Endothelial cell of umbilical vein (primary cell): ENCODE results near the gene ITGA8.

Source experiments
- EZH2 ChIP-seq: IDR thresholded peaks from 2 replicates; pipeline ENCODE4 v1.6.1; 2012; ENCODE audit warnings: borderline replicate concordance, low read depth, mild to moderate bottlenecking, moderate library complexity, low read length, inconsistent platforms; ENCODE audit not compliant: severe bottlenecking
- FOS ChIP-seq: IDR thresholded peaks from 2 replicates; pipeline ENCODE4 v1.6.1; 2011; ENCODE audit warnings: mild to moderate bottlenecking, low read length, moderate library complexity, borderline replicate concordance; ENCODE audit not compliant: insufficient read depth
- JUN ChIP-seq: IDR thresholded peaks from 2 replicates; pipeline ENCODE4 v1.6.1; 2011; ENCODE audit warnings: borderline replicate concordance, low read depth; ENCODE audit not compliant: insufficient read length, insufficient read depth
- MYC ChIP-seq: IDR thresholded peaks from one replicate; pipeline ENCODE4 v1.6.1; 2011; ENCODE audit warnings: mild to moderate bottlenecking, low read depth, low read length
- POLR2A ChIP-seq: IDR thresholded peaks from 2 replicates; pipeline ENCODE4 v1.6.1; 2012; ENCODE audit warnings: low read depth, mild to moderate bottlenecking, control low read depth, low read length
- POLR2AphosphoS5 ChIP-seq: IDR thresholded peaks from 2 replicates; pipeline ENCODE4 v1.6.1; 2012; ENCODE audit warnings: low read depth, mild to moderate bottlenecking, control low read depth, low read length, moderate library complexity; ENCODE audit not compliant: insufficient read depth
- TF ChIP-seq, protein P1 (sequence below), 2 donors: IDR thresholded peaks; 1 replicate in 1 of 2; 2 replicates in 1 of 2; pipeline ENCODE4 v1.5.1; 2011; ENCODE audit warnings: low read length in 2 of 2, mild to moderate bottlenecking in 2 of 2, moderate library complexity in 2 of 2, control low read depth in 1 of 2, inconsistent platforms in 1 of 2, low read depth in 1 of 2; ENCODE audit not compliant: insufficient read depth in 1 of 2; ENCODE audit errors: extremely low read depth in 1 of 2
- TF ChIP-seq, protein P2 (sequence below): IDR thresholded peaks from 2 replicates; pipeline ENCODE4 v1.6.1; 2011; ENCODE audit not compliant: insufficient read depth, insufficient read length

DNA sequence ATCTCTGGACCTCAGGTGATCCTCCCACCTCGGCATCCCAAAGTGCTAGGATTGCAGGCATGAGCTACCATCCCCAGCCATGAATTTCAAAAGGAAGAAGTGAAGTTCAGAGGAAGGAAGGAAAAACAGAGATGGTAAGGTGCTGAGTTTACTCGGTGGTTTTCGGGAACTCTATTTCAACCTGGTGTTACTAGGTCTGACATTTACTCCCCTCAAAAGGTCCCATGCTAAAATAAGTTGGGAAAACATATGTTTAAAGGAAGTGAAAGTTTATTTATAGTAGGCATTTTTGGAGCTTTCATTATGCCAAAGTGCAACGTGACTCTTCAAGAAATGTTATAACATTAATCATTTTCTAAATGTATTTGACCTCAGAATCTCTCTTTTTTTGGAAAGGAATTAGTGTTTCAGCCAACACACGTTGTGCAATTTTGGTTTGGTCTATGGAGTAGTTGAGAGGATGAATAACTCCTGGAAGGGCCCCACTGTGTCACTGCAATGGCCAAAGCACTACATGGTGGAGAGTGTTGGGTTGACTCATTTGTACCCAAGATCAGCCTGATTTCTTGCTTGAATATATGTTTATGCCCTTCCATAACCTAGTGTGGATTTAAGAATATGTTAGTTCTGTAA, 233.9 kb downstream of the ITGA8 start:
- TF ChIP-seq EZH2 = no peak
- no peak for TF ChIP-seq POLR2AphosphoS5
- TF ChIP-seq, protein P1, sequence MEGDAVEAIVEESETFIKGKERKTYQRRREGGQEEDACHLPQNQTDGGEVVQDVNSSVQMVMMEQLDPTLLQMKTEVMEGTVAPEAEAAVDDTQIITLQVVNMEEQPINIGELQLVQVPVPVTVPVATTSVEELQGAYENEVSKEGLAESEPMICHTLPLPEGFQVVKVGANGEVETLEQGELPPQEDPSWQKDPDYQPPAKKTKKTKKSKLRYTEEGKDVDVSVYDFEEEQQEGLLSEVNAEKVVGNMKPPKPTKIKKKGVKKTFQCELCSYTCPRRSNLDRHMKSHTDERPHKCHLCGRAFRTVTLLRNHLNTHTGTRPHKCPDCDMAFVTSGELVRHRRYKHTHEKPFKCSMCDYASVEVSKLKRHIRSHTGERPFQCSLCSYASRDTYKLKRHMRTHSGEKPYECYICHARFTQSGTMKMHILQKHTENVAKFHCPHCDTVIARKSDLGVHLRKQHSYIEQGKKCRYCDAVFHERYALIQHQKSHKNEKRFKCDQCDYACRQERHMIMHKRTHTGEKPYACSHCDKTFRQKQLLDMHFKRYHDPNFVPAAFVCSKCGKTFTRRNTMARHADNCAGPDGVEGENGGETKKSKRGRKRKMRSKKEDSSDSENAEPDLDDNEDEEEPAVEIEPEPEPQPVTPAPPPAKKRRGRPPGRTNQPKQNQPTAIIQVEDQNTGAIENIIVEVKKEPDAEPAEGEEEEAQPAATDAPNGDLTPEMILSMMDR (IDR thresholded peaks at IDR 0.05; ENCODE audit: extremely low read depth in 1 of 2, insufficient read depth in 1 of 2, low read depth in 1 of 2, low read length in 2 of 2) = no peak
- TF ChIP-seq POLR2A = no peak
- TF ChIP-seq, protein P2, sequence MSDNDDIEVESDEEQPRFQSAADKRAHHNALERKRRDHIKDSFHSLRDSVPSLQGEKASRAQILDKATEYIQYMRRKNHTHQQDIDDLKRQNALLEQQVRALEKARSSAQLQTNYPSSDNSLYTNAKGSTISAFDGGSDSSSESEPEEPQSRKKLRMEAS = no peak
- no peak for TF ChIP-seq MYC
- no peak for TF ChIP-seq JUN
- TF ChIP-seq FOS = no peak
